Measurements from ENCODE around the gene ADAM22.

GRCh38 chr7:88226201-88226600 lies 292.1 kb downstream of the ADAM22 start:
- TF ChIP-seq CTCF (IDR thresholded peaks at IDR 0.05; ENCODE audit: poor library complexity) (no peak), EZH2phosphoT487 (IDR thresholded peaks at IDR 0.05; ENCODE audit: low read depth, severe bottlenecking, unreplicated experiment) (no peak)

Measured in hepatocyte (in vitro differentiated cells).